Umbilical cord (tissue), 2 donors: ENCODE data around the gene MYLK4. TPM values are rescaled to one million over a fixed set of nuclear protein-coding genes. Genes with fewer than 3 reads are reported as not detected.
"Not testable (repeated sequence)": the region's sequence is repeated elsewhere in the genome, so short reads cannot be mapped to it uniquely, and the experiment has no call there.

ENCODE experiments used
- DNase-seq: peaks from one replicate; pipeline ENCODE4 v3.0.0-alpha.2; 2015; ENCODE audit warnings: low spot score
- total RNA-seq: library from RNA; depleted of rRNA; stranded (reverse); fragments of >200 nt; gene quantifications from one replicate; pipeline ENCODE4 v1.2.3, GENCODE V29; 2014; ENCODE audit warnings: low replicate concordance; ENCODE audit not compliant: insufficient read depth

Gene MYLK4
- total RNA-seq, 1 donor from 2014 or later = 5.1 TPM

GRCh38 chr6:2780102-2780737 lies 29.5 kb upstream of the MYLK4 start:
- DNase-seq = no peak

- no peak for DNase-seq
Observed at GRCh38 chr6:2777249-2777648, 26.5 kb upstream of the MYLK4 start.

- DNase-seq = no peak
Observed at GRCh38 chr6:2775003-2775402, 24.3 kb upstream of the MYLK4 start.

- no peak for DNase-seq
Observed at GRCh38 chr6:2773449-2773848, 22.7 kb upstream of the MYLK4 start.

GRCh38 chr6:2772840-2773239 lies 22.1 kb upstream of the MYLK4 start:
- no peak for DNase-seq

- no peak for DNase-seq
Observed at GRCh38 chr6:2771079-2771478, 20.4 kb upstream of the MYLK4 start.

GRCh38 chr6:2770171-2770570 lies 19.4 kb upstream of the MYLK4 start:
- no peak for DNase-seq

GRCh38 chr6:2768696-2769095 lies 18.0 kb upstream of the MYLK4 start:
- no peak for DNase-seq

GRCh38 chr6:2767657-2768524 lies 17.2 kb upstream of the MYLK4 start:
- no peak for DNase-seq

- DNase-seq = peak; percentile 38
Observed at GRCh38 chr6:2766767-2767656, 16.3 kb upstream of the MYLK4 start.

GRCh38 chr6:2765896-2766766 lies 15.4 kb upstream of the MYLK4 start:
- peak; percentile 54 for DNase-seq

- peak; percentile 99 for DNase-seq
Observed at GRCh38 chr6:2765166-2765895, 14.6 kb upstream of the MYLK4 start, which contains the start of gene WRNIP1. Gene WRNIP1 (plus strand): TSS chr6:2765393. CDS start chr6:2765623, 230 bp downstream.

- peak; percentile 82 for DNase-seq
Observed at GRCh38 chr6:2764610-2765165, 14.0 kb upstream of the MYLK4 start.

GRCh38 chr6:2763876-2764540 lies 13.3 kb upstream of the MYLK4 start:
- no peak for DNase-seq

GRCh38 chr6:2763345-2763841 lies 12.7 kb upstream of the MYLK4 start:
- DNase-seq = no peak

GRCh38 chr6:2762868-2763267 lies 12.1 kb upstream of the MYLK4 start:
- DNase-seq = not testable (repeated sequence)

- no peak for DNase-seq
Observed at GRCh38 chr6:2760882-2761842, 10.4 kb upstream of the MYLK4 start.

GRCh38 chr6:2758980-2759379 lies 8.3 kb upstream of the MYLK4 start:
- no peak for DNase-seq
